ENCODE results near the gene PXDN. TPM values are rescaled to one million over a fixed set of nuclear protein-coding genes. Genes with fewer than 3 reads are reported as not detected.

PXDN gene
- total RNA-seq, 1 donor from 2014 or later: 459 TPM

DNA sequence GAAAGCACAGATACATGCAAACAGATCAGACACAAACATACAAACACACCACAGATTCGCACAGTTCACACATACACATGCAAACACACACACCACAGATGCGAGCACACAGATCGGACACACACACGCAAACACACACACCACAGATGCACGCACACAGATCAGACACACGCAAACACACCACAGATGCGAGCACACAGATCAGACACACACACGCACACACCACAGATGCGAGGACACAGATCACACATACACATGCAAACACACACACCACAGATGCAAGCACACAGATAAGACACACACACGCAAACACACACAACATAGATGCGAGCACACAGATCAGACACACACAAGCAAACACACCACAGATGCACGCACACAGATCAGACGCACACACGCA, 149.0 kb downstream of the PXDN start:
- Mint-ChIP-seq H3K4me1 (ENCODE audit: unreplicated experiment) (peaks cover 7% of the 10 kb centered on the region), H3K27ac (ENCODE audit: unreplicated experiment) (no peak overlapping the region), H3K9me3 (ENCODE audit: unreplicated experiment) (no peaks in the 10 kb centered on the region), H3K27me3 (ENCODE audit: unreplicated experiment) (no peaks in the 10 kb centered on the region), H3K36me3 (ENCODE audit: unreplicated experiment) (no peaks in the 10 kb centered on the region), H3K4me3 (ENCODE audit: unreplicated experiment) (no peak overlapping the region)
- TF ChIP-seq, protein P1, sequence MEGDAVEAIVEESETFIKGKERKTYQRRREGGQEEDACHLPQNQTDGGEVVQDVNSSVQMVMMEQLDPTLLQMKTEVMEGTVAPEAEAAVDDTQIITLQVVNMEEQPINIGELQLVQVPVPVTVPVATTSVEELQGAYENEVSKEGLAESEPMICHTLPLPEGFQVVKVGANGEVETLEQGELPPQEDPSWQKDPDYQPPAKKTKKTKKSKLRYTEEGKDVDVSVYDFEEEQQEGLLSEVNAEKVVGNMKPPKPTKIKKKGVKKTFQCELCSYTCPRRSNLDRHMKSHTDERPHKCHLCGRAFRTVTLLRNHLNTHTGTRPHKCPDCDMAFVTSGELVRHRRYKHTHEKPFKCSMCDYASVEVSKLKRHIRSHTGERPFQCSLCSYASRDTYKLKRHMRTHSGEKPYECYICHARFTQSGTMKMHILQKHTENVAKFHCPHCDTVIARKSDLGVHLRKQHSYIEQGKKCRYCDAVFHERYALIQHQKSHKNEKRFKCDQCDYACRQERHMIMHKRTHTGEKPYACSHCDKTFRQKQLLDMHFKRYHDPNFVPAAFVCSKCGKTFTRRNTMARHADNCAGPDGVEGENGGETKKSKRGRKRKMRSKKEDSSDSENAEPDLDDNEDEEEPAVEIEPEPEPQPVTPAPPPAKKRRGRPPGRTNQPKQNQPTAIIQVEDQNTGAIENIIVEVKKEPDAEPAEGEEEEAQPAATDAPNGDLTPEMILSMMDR (IDR thresholded peaks at IDR 0.05): no peak
- no peak for DNase-seq (ENCODE audit: extremely low spot score, unreplicated experiment)

DNA sequence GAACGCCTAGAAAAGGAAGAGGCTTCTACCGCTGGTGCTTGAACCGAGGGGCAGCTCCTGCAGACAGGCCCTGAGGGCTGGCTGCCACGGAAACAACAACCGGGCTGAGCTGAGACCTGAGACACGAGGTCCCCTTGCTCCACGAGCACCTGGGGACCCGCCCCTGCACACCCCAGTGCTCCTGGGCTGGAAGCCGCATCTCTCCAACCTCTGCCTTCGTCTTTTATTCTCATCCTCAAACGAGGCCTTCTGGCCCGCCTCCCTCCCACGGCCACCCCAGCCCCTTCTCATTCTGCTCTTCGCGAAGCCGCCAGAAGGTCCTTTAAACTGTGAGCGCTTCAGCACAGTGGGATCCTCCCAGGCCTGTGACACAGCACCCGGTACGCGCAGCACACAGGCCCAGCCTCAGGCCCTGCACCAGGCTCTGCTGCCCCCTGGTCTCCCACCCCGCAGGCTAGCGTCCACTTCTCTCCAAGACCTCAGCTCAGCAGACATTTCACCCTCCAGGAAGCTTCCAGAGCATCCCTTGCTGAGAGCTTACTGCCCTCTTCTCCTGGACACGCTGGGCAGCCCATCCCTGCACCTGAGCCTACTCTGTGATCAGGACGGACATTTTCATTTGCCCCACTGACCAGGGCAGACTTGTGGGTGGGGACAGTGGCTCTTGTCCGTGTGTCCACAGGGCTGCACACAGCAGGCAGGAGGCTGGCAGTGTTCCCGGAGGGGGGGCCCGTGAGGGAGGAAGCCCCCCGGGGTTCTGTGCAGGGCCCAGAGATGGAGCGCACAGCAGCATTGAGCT, 149.7 kb downstream of the PXDN start:
- Mint-ChIP-seq H3K27ac (ENCODE audit: unreplicated experiment) (peak overlapping the region; percentile 84), H3K4me3 (ENCODE audit: unreplicated experiment) (no peak overlapping the region), H3K9me3 (ENCODE audit: unreplicated experiment) (no peaks in the 10 kb centered on the region), H3K4me1 (ENCODE audit: unreplicated experiment) (peaks cover 3% of the 10 kb centered on the region), H3K36me3 (ENCODE audit: unreplicated experiment) (no peaks in the 10 kb centered on the region), H3K27me3 (ENCODE audit: unreplicated experiment) (no peaks in the 10 kb centered on the region)
- no peak for DNase-seq (ENCODE audit: extremely low spot score, unreplicated experiment)
- TF ChIP-seq, protein P1 (IDR thresholded peaks at IDR 0.05): no peak

DNA sequence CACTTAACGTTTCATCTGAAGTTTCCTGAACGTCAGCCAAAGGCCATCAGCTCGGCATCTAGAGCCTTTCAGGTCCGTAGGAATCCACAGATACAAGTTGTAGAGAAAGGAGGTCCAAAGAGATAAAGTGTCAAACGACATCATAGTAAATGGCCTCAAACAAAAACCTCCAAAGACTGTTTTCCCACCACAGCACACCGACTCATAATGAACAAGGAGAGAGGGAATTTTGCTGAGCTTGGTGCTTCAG, 150.3 kb downstream of the PXDN start:
- peaks cover 8% of the 10 kb centered on the region for H3K4me1 Mint-ChIP-seq (ENCODE audit: unreplicated experiment)

DNA sequence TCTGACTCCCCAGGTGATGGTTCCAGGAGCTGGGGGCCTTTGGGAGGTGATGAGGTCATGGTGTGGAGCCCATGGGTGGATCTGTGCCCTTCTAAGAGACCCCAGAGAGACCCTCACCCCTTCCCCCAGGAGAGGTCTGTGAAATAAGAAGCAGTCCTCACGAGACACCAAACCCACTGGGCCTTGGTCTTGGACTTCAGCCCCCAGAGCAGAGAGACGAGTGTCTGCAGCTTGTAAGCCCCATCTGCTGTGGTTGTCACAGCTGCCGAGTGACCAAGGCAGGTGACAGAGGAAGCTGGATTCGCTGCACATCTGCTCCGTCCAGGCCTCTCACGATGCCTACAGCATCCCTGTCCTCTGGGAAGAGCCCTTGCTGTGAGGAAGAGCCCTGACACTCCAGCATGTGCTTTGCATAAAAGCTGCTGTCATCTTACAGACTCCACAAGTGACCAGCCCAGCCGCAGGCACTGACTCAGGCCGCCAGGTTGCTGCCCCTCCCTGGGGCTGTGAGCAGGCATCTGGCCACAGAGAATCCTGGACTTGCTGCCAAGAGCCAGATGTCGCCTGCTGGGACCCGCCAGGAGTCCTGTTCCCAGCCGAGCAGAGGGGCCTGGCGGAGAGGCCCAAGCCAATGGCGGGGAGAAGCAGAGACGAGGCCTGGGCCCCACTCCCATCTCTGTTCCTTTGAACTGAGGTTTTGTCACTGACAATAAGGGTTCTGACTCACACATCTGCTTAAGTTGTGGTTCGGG, 150.8 kb downstream of the PXDN start:
- Mint-ChIP-seq H3K27me3 (ENCODE audit: unreplicated experiment) (no peaks in the 10 kb centered on the region), H3K4me3 (ENCODE audit: unreplicated experiment) (no peak overlapping the region), H3K9me3 (ENCODE audit: unreplicated experiment) (no peaks in the 10 kb centered on the region), H3K27ac (ENCODE audit: unreplicated experiment) (peak overlapping the region; percentile 84), H3K36me3 (ENCODE audit: unreplicated experiment) (no peaks in the 10 kb centered on the region), H3K4me1 (ENCODE audit: unreplicated experiment) (peaks cover 10% of the 10 kb centered on the region)
- TF ChIP-seq, protein P1 (IDR thresholded peaks at IDR 0.05): no peak
- DNase-seq (ENCODE audit: extremely low spot score, unreplicated experiment): no peak

More for the DNA sequence above, 150.3 kb downstream of the PXDN start:
- peak overlapping the region; percentile 2 for H3K4me3 Mint-ChIP-seq (ENCODE audit: unreplicated experiment)
- H3K36me3 Mint-ChIP-seq (ENCODE audit: unreplicated experiment): no peaks in the 10 kb centered on the region
- TF ChIP-seq, protein P1 (IDR thresholded peaks at IDR 0.05): no peak
- DNase-seq (ENCODE audit: extremely low spot score, unreplicated experiment): no peak
- peak overlapping the region; percentile 84 for H3K27ac Mint-ChIP-seq (ENCODE audit: unreplicated experiment)
- H3K9me3 Mint-ChIP-seq (ENCODE audit: unreplicated experiment): no peaks in the 10 kb centered on the region
- no peaks in the 10 kb centered on the region for H3K27me3 Mint-ChIP-seq (ENCODE audit: unreplicated experiment)

Data from osteocyte (in vitro differentiated cells).